NCI-H2081 (cell line): ENCODE measurements around the gene ARL9.

ENCODE experiments used
- DNase-seq, 2 experiments: peaks; one replicate each; lab custom pipeline; 2025; lab: John Stamatoyannopoulos, UW

ARL9 gene

GRCh38 chr4:56531149-56531770 lies 25.7 kb downstream of the ARL9 start:
- DNase-seq = no peak

GRCh38 chr4:56531823-56532222 lies 26.2 kb downstream of the ARL9 start:
- DNase-seq = no peak

GRCh38 chr4:56532239-56532638 lies 26.6 kb downstream of the ARL9 start:
- no peak for DNase-seq

- no peak for DNase-seq
Measured at GRCh38 chr4:56535915-56536314, 30.3 kb downstream of the ARL9 start.

GRCh38 chr4:56537147-56537546 lies 31.6 kb downstream of the ARL9 start:
- no peak for DNase-seq

- no peak for DNase-seq
Measured at GRCh38 chr4:56540826-56541225, 35.2 kb downstream of the ARL9 start.

GRCh38 chr4:56544573-56545131 lies 39.1 kb downstream of the ARL9 start:
- DNase-seq = peak; percentile 80 to 81

- no peak for DNase-seq
Measured at GRCh38 chr4:56550642-56551041, 45.1 kb downstream of the ARL9 start.

GRCh38 chr4:56551516-56551915 lies 45.9 kb downstream of the ARL9 start:
- no peak for DNase-seq

GRCh38 chr4:56552273-56552672 lies 46.7 kb downstream of the ARL9 start:
- DNase-seq = no peak

GRCh38 chr4:56570041-56570440 lies 64.5 kb downstream of the ARL9 start:
- no peak for DNase-seq
